Dedifferentiated amniotic fluid mesenchymal stem cell (primary cell): ENCODE results near the gene REPS2.
"Not testable (repeated sequence)": the region's sequence is repeated elsewhere in the genome, so short reads cannot be mapped to it uniquely, and the experiment has no call there.

Experiments used
- DNase-seq: peaks from one replicate; pipeline ENCODE4 v3.0.0-alpha.2; 2016; ENCODE audit errors: extremely low spot score

Gene REPS2

DNA sequence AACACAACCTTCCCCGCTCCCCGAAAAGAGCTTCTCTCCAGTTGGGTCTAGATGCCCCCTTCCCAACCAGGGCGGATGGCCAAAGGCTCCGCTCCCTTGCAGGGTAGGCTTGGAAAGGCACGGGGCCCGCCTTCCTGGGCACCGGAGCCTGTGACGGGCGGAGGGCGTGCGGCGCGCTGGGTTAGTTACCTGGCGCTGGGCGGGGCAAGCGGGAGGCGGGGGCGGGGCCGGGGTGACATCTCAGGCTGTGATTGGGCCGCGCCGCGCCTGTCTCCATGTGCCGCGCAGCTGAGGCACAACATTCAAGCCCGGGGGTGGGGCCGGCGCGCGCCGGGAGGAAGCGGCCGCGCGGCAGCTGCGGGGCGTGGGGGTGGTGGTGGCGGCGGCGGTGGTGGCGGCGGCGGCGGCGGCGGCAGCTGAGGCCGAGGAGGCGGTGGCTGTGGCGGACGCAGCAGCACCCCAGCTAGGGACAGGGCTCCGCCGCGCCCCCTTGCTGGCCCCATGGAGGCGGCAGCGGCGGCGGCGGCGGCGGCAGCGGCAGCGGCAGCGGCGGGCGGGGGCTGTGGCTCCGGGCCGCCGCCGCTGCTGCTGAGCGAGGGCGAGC, at the start of gene REPS2:
Gene REPS2 (plus strand): TSS at position 298 of the 604 bp plus-strand sequence. CDS start 204 bp downstream, at position 502.
- no peak for DNase-seq

DNA sequence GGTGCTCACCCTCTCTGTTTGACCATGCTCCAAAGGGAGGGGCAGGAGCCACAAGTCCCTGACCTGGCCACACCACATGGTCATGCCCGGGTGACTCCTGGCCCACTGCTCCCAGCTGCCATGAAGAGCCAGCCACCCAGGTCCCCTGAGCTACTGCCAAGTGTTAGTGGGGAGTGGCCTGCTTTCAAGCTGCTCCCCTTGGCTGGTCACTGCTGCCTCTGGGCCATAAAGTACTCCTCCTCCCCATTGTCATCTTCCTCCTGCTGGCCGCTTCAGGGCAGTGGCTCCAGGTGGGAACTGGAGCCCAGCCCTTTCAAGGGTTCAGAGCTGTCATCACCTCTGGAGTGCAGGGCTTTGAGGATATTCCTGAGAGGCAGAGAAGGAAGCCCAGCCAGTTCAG, 49.0 kb upstream of the REPS2 start:
- no peak for DNase-seq

DNA sequence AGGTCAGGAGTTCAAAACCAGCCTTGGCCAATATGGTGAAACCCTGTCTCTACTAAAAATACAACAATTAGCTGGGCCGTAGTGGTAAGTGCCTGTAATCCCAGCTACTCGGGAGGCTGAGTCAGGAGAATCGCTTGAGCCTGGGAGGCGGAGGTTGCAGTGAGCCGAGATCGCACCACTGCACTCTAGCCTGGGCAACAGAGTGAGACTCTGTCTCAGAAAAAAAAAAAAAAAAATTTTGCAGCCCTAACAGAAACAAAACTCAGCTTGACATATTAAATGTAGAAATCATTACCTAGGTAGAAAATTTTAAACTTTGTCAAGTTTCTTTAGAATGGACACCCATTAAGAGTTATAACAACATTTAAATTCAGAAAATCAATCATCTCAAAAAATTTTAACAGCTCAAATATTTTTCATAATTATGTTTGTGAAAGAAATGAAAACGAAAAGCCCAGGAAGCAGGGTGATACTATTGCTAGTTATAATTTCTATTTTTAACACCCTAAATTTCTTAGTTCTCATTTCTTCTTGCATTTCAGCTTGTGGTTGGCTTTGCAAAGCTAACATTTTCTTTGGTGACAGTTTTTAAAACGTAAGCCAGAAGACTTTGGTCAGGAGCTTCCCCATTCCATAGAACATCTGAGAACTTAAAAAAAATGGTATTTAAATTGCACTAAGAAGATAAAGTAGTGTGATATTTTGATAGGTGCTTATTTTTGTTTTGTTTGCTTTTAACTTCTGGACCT, 43.0 kb upstream of the REPS2 start:
- DNase-seq = no peak

DNA sequence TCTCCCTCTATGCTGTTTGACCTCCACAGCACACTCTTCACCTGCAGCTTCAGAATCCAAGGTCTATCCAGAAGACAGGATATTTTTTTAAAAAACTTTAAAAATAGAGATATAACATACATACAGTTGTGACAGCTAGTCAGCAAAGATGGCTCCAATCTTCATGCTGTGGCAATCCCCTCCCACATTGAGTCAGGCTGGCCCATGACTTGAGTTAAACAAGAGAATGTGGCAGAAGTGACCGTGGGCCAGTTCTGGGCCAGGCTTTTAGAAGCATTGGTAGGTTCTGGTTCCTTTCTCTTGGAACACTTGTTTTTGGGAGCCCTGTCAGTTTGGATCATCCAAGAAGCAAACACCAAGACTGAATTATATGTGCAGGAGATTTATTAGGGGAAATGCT, 36.1 kb upstream of the REPS2 start:
- DNase-seq = no peak

DNA sequence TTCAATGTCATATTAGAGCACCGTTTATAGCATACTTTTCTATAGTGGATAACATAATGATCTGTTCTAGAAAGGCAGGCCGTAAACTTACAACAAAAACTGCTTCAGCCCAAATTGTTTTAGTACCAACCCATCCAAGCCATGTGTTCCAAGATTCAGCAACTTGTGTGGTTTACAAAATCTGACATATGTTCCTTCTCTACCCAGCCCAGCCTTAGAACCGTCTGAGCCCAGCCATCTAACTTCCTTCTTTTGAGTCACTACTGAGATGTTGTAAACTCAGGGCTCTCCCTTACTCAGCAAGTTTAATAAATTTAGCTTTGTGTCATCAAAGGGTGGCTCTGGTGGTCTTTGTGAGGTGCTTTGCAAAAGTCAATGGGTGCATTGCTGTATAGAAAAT, 32.4 kb upstream of the REPS2 start:
- DNase-seq = no peak

DNA sequence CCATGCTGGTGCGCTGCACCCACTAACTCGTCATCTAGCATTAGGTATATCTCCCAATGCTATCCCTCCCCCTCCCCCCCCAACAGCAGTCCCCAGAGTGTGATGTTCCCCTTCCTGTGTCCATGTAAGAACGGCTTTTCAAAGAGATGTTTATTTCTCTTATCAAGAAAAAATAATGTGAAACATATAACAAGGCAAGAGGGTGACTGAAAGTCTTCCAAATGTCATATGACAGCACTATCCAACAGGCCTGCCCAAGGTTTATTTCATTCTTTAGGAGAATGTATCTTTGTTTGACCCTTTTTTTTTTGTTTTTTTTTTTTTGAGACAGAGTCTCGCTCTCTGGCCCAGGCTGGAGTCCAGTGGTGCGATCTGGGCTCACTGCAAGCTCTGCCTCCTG, 29.9 kb upstream of the REPS2 start:
- DNase-seq = no peak

DNA sequence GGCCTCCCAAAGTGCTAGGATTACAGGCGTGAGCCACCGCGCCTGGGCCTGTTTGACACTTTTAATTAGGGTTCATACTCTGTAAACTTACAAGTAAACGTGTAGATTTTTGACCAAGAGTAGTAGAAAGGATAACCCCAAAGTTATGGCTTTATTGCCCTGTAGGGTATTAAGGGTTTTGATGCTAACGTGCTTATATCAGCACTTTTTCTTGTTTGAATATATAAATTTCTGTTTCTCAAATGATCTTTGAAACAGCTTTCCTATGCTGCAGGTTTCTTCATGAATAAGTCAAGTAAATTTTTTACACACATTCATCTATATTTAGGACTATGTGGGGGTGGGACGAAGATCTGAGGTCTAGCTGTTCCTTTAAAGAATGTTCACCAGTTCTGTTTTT, 29.3 kb upstream of the REPS2 start:
- DNase-seq = no peak

DNA sequence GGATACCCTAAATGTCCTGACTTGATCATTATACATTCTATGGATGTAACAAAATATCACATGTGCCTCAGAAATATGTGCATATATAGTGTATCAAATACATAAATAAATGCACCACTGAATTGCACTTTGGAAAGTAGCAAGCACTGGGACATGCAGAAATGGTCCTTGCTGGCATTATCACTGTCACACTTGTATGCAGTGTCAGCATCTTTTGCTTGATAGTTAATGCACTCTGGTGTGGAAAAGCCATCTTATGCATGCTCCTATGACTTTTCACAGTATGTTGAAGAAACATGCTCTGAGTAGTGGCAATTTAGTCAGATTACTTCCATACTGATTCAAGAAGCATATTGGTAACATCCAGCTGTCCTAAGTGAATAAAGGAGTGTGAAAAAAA, 27.5 kb upstream of the REPS2 start:
- no peak for DNase-seq

DNA sequence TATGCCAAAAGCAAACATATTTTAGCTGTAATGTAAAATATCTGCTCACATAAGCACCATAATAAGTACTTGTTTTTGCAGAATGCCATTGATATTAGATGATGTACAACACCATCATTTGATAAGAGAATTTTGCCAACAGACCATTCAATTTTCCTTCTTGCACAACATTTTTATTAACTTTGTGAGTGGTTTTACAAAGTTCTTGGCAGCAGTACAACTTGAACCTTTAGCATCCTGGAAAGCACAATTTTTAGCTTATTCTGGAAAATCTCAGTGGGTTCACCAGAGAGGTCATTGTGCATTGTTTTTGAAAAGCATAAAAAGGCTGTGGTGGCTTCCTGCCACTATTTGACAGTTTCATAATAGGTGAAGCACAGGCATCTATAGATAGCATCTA, 26.4 kb upstream of the REPS2 start:
- no peak for DNase-seq

DNA sequence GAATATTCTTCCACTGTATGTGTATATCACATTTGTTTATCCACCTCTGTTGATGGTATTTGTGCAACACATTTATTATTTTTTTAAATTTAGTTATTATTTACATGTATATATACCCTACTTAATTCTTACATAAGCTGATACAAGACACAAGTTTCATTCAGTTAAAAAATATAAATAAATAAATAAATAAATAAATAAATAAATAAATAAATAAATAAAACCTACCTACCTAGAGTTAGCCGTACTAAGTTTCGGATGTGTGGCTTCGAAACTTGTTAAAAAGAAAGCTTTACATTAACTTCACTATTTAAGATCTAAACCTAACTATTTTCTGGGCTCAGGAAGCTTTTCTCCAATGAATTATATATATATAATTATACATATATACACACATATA, 23.3 kb upstream of the REPS2 start:
- no peak for DNase-seq

DNA sequence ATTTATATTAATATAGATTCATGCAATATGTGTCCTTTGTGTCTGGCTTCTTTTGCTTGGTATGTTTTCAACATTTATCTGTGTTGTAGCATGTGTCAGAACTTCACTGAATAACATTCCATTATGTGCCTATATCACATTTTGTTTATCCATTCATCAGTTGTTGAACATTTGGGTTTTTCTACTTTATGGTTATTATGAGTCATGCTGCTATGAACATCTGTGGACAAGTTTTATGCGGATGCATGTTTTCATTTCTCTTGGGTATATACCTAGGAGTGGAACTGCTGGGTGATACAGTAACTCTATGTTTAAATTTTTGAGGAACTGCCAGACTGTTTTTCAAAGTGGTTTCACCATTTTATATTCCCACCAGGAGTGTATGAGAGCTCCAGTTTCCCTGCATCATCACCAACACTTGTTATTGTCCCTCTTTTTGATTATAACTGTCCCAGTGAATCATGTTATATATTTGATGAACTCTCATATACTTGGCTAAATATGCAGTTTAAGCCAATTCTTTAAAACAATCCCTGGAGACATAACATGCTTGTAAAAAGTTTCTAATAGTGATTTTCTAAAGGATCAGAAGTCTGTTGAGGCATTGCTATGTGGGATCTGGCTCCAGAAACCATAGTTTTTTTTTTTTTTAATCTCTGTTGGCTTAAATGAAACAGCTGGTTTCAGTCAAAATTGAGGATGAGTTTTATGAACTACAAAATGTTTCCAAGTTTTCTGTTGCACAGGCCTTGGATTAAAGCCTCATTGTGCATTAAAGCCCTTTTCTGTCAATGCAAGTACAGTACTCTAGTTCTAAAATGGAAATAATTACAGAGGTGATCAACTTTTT, 21.6 kb upstream of the REPS2 start:
- DNase-seq = no peak

DNA sequence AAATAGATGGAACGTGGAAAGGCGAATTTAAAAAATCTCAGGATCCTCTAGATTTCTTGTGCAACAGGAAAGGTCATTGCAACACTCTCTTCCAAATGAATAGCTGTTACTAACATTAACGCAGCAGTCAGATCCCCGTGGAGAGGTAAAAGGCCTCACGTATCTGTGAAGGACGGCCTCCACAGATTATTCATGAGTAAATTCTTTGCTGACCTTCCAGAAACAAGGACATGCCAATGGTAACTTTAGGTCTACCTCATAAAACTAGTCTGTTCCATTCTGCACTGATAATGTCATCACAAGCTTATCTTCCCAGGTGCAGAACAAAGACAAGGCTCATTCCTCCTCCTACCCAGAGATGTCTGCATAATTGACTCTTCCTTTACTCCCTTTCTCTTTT, 16.1 kb upstream of the REPS2 start:
- no peak for DNase-seq

DNA sequence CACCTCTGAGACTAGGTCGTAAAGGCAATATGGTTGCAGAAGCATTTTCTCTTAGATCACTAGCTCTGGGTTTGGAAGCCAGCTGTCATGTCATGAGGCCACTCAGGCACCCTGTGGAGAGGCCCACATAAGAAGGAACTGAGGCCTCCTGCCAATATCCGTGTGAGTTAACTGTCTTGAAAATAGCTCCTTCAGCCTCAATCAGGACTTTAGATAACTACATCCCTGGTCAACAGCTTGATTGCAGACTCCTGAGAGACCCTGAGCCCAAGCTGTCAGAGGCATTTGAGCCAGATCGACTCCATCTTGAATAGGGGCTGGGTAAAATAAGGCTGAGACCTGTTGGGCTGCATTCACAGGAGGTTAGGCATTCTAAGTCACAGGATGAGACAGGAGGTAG, 15.1 kb upstream of the REPS2 start:
- DNase-seq = no peak

DNA sequence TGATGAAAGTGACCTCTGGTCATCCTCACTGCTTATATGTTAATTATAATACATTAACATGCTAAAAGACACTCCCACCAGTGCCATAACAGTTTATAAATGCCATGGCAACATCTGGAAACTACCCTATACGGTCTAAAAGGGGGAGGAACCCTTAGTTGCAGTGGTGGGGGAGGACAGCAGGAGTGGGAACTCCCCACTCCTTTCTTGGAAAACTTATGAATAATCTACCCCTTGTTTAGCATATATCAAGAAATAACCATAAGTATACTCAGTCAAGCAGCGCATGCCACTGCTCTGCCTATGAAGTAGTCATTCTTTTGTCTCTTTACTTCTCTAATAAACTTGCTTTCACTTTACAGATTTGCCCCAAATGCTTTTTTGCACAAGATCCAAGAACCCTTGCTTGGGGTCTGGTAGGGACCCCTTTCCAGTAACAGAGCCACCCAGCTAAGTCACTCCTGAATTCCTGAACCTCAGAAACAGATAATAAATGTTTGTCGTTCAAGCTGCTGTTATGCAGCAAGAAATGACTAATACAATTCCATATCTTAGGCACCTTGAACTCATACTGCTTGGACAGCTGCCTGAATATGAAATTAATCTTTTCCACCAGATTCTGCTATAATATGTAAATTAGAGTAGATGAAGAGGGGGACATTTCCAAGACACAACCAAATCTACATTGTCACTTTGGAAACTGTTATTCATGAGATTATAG, 14.4 kb upstream of the REPS2 start:
- no peak for DNase-seq

DNA sequence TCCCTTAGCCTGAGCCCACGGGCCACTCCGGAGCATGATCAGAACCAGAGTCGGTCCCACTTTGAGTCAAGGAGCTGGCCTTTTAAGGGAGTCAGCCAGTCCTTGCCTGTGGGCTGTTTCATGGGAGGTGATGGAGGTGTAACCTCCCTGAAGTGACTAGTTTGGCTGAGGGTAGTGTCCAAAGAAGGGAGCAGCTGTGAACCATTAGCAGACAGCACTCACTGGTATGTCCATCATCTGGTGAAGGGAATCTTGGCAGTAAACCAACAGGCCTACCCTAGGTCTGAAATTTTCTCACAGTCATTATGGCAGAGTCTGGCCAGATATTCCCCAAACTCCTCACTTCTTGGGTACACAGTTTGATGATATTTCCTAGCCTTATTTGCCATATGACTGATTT, 12.3 kb upstream of the REPS2 start:
- DNase-seq = no peak

DNA sequence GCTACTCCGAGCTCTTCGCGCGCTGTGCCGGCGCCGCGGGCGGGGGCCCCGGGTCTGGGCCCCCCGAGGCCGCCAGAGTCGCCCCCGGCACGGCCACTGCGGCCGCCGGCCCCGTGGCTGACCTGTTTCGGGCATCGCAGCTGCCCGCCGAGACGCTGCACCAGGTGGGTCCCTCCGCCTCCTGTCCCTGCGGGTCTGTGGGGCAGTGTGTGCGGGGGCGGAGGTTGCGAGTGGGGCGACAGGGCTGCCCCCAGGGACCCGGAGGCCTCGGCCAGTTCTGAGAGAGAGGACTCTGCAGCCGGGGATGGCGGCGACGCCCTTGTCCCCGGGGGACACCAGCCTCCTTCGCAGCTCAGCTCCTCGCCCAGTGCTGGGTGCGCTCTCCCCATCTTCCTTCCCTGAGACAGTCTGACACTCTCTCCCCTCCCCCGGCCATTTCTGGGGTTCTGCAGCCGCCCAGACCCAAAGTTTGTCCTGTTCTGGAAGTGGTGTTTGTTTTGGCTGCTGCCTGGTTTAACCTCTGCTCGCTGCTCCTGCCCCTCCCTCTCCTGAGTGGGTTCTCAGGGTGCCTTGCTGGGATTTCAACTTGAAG, 609 bp downstream of the REPS2 start:
- no peak for DNase-seq

DNA sequence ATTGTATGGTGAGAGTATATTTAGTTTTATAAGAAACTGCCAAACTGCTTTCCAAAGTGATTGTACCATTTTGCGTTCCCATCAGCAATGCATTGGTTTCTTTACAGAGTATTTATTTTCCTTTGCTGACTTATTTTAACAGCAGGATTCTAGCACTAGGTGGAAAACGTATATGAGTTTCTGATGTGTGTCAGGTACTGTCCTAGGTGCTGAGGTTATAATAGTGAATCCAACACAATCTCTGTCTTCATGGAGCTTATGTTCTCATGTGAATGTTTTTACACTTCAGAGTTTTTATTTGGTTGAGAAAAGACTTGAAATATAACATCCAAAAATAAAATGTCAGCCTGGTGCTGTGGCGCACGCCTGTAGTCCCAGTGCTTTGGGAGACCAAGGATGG, 4.0 kb downstream of the REPS2 start:
- DNase-seq = no peak

DNA sequence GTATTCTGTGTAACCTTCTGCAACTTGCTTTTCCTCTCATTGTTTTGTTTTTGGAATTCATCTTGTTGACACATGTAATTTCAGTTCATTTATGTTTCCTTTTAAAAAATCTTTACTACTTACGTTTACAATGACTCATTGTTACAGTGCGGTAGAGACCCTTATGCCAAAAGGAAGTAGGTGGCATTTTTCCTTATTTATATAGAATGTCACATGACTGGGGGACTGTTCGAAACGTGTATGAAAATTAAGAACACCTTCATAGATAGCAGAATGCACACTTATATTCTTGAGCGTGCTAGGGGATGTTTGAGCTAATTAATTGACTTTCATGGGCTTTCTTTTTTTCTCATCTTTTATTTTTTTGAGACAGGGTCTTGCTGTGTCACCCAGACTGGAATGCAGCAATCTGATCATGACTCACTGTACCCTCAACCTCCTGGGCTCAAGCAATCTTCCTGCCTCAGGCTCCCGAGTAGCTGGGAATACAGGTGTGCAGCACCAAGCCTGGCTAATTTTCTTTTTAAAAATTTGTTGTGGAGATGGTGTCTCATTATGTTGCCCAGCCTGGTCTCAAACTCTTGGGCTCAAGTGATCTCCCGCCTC, 7.3 kb downstream of the REPS2 start:
- DNase-seq = no peak

DNA sequence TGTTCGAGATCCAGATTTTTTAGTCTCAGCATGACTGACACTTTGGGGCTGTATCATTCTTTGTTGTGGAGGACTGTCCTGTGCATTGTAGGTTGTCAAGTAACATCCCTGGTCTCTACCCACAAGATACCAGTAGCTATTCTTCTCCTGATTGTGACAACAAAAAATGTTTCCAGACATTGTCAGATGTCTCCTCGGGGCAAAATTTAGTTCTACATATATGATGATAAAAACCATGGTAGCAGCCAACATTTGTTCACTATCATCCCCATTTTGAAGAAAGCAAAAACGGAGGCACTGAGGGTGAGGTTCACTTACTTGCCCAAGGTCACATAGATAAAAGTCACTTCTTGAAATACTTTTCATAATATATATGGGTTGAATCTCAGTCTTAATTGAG, 11.3 kb downstream of the REPS2 start:
- DNase-seq = no peak

DNA sequence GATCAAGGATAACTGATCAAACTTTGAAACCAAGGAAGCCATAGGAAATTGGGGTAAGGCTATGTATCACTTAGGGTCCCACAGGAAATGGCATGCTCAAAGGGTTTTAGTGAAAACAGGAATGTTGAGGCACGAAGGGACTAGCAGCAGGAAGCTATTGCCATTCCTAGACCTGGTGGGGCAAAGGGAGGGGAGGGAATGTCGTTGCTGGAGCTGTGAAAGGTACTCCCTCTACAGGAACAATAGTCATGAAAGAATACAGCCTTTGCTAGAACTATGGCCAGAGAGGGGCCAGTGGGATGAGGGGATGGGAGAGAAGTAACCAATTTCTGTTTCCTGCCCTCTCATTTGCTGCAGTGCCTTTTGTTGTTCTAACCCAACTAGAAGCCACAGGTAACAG, 11.9 kb downstream of the REPS2 start:
- DNase-seq = no peak

DNA sequence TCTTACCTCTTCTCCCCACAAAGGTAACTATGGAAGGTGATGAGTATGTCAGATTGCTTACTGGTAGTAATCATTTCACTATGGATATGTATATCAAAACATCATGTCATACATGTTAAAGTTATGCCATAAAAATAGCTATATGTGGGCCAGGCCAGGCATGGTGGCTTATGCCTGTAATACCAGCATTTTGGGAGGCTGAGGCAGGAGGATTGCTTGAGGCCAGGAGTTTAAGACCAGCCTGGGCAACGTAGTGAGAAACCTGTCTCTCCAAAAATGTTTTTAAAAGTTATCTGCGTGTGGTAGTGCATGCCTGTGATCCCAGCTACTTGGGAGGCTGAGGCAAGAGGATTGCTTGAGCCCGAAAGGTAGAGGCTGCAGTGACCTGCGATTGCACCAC, 16.2 kb downstream of the REPS2 start:
- DNase-seq = not testable (repeated sequence)
